Measurements from ENCODE around the gene STBD1. TPM values are rescaled to one million over a fixed set of nuclear protein-coding genes. Genes with fewer than 3 reads are reported as not detected.

The STBD1 gene
- 10 to 100 TPM in 1 of 8 experiments, 1 to 10 TPM in 7; 1.4 to 14.1 (median 3.6) TPM for total RNA-seq

DNA sequence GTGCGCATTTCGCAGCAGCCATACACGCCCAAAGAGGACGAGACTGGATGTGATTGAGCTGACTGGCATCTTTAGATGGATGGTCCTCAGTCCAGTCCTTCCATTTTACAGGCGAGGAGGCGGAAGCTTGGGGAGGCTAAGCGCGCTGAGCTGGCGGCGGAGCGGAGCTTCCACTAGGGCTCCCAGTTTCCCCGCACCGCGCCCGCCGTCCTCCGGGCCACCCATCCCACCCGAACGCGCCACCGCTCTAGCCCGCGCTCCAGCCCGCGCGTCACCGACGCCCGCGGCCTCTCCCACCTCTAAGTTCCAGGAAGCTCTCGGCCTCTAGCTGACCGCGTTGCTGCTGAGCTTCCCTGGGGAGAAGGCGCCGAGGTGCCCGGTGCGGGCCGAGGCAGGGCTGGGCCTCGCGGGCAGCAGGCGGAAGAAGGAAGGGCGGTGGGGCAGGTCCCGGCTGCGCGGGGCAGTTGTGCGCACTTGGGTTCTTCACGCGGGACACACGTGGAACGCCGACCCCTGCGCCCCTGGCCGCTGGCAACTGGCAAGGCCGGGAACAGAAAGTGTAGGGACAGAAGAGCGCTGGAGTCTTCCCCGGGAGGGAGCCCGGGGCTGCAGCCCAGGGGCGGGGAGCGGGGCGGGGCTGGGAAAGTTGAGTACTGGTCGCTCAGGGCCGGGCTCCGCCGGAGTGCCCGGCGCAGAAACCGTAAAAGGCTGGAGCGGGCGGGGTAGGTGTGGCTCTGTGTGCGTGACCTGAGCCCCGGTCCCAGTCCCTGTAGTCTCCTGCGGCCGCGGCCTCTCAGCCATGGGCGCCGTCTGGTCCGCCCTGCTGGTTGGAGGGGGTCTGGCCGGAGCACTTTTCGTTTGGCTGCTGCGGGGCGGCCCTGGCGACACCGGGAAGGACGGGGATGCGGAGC, at the start of gene STBD1:
STBD1 (plus strand) TSS at position 763 of the 911 bp plus-strand sequence; CDS start at position 800, 37 bp downstream.
- ATAC-seq (replicated peaks in 6 of 8): peak; percentile 70 to 89 (median 86)
- 0 to 37% (median 7%) methylated on average over 2 to 8 of the region's 85 CpGs; no CpG with 5 or more reads in 4 of the 10 experiments for WGBS, 10 experiments
- Histone ChIP-seq H3K27ac (peak within 1 kb of the TSS in 1 of 2 donors; percentile 14), H3K4me1 (replicated peaks in 1 of 2) (peaks cover 3 to 15% of the 10 kb centered on the region in 2 donors), H3K4me3 (peak within 1 kb of the TSS; percentile 45 to 56 (median 48))
- in situ Hi-C loops (cut with MboI; ENCODE audit: low pct_unique_long_range_greater_than_20kb in 2 of 9, low sequenced_read_pairs in 9 of 9, unreplicated experiment in 9 of 9): loop anchor here in 1 of 9 experiments (25.0 kb wide), 1 partner anchor 119 kb away; no protein-coding TSS in a partner anchor

DNA sequence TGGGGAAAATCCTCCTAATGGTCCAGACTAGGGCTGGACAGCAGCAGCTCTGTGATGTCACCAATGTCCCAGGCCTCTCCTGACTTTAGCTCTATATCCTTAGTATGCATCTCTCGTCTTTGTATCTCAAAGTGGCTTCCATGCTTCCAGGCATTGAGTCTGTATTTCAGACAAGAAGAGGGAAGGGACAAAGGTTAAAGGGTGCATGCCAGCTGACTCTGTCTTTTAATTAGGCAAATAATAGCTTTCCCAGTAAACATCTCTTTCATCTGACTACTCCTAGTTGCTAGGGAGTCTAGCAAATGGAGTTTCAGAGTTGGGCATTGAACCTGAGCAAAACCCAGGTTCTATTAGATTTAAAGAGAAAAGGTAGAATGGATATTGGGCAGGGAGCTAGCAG, 49.6 kb upstream of the STBD1 start:
- in situ Hi-C loops (cut with MboI; ENCODE audit: low pct_unique_long_range_greater_than_20kb in 2 of 9, low sequenced_read_pairs in 9 of 9, unreplicated experiment in 9 of 9): no loop called here
- WGBS, 10 experiments: 75 to 100% (median 80%) methylated on average over 1 of the region's 1 CpG; no CpG with 5 or more reads in 7 of the 10 experiments
- ATAC-seq (replicated peaks in 6 of 8): no peak
- Histone ChIP-seq H3K4me1 (replicated peaks in 1 of 2) (peaks cover 12 to 16% of the 10 kb centered on the region in 2 donors), H3K27ac (no peak overlapping the region), H3K4me3 (no peak overlapping the region)

DNA sequence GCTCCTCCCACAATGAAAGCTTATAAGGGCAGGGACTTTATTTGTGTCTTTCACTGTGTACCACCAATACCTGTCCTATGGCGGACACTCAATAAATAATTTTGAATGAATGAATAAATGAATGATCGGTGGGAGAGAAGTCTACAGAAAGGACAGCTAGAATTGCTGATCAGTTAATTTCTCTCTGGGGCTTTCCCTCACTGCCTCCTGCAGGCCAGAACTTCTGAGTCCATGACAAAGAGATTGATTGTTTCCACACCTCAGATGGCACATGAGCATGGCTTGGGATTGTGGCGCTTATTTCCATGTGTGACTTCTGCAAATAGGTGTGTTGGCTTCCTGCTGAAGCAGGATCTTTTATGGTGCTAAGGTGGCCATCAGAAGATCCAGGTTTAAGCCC, 48.7 kb upstream of the STBD1 start:
- Histone ChIP-seq H3K4me3 (no peak overlapping the region), H3K4me1 (replicated peaks in 1 of 2) (peaks cover 8 to 12% of the 10 kb centered on the region in 2 donors), H3K27ac (no peak overlapping the region)
- in situ Hi-C loops (cut with MboI; ENCODE audit: low pct_unique_long_range_greater_than_20kb in 2 of 9, low sequenced_read_pairs in 9 of 9, unreplicated experiment in 9 of 9): no loop called here
- ATAC-seq (replicated peaks in 6 of 8): no peak
- WGBS, 10 experiments: 79 to 100% (median 92%) methylated on average over 1 to 3 of the region's 3 CpGs; no CpG with 5 or more reads in 1 of the 10 experiments

DNA sequence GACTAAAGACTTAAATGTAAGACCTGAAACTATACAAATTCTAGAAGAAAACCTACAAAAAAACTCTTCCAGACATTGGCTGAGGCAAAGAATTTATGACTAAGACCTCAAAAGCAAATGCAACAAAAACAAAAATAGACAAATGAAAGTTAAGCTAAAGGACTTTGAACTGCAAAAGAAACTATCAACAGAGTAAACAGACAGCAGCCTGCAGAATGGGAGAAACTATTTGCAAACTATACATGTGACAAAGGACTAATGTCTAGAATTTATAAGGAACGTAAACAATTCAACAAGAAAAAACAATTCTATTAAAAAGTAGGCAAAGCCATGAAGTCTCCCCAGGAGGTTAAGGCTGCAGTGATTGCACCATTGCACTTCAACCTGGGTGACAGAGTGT, 46.0 kb upstream of the STBD1 start:
- Histone ChIP-seq H3K4me1 (replicated peaks in 1 of 2) (peaks cover 8 to 12% of the 10 kb centered on the region in 2 donors), H3K27ac (no peak overlapping the region), H3K4me3 (no peak overlapping the region)
- WGBS, 10 experiments: 0 to 100% (median 80%) methylated on average over 1 of the region's 1 CpG; no CpG with 5 or more reads in 2 of the 10 experiments
- in situ Hi-C loops (cut with MboI; ENCODE audit: low pct_unique_long_range_greater_than_20kb in 2 of 9, low sequenced_read_pairs in 9 of 9, unreplicated experiment in 9 of 9): no loop called here
- ATAC-seq (replicated peaks in 6 of 8): no peak

DNA sequence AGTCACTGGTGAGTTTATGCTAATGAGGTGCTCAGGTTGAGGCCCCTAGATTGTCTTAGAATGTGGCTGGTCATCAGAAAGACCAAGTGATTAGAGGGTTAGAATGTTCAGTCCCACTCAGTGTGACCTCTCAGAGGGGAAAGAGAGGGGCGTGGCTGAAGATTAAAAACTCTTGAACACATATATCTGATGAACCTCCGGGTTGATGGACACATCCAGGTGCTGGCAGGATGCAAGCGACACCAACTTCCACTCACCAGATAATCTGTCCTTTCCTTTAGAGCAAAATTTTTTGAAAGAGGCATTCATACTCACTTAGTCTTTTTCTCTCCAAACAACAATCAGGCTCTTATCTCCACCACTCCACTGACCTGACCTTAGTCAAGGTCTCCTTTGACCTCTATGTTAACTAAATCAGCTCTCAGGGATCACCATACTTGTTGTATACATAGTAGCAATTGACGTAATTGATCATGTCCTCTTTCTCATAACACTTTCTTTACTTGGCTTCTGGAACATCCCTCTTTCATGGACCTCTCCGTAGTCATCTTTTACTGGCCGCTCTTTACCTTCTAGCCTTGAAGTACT, 40.8 kb upstream of the STBD1 start:
- in situ Hi-C loops (cut with MboI; ENCODE audit: low pct_unique_long_range_greater_than_20kb in 2 of 9, low sequenced_read_pairs in 9 of 9, unreplicated experiment in 9 of 9): no loop called here
- WGBS, 10 experiments: 61 to 100% (median 88%) methylated on average over 2 to 6 of the region's 6 CpGs
- Histone ChIP-seq H3K4me1 (replicated peaks in 1 of 2) (no peaks in the 10 kb centered on the region), H3K27ac (no peak overlapping the region), H3K4me3 (no peak overlapping the region)
- ATAC-seq (replicated peaks in 6 of 8): no peak

DNA sequence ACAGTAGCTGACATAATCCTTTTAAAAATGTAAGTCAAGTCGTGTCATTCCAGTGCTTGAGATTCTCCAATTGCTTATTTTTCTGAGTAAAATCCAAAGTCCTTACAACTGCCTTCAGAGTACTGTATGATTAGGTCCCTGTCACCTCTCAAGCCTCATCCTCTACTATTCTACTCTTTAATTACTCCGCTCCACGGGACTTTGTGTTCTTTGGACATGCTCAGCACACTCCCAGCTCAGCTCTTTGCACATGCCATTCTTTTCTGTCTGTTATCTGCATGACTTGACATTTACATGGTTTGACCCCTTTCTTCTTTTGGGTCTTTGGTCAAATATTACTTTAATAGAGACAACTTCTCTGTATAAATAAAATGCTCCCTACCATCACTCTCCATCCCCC, 39.9 kb upstream of the STBD1 start:
- no peak for ATAC-seq (replicated peaks in 6 of 8)
- Histone ChIP-seq H3K4me3 (no peak overlapping the region), H3K27ac (no peak overlapping the region), H3K4me1 (replicated peaks in 1 of 2) (no peaks in the 10 kb centered on the region)
- in situ Hi-C loops (cut with MboI; ENCODE audit: low pct_unique_long_range_greater_than_20kb in 2 of 9, low sequenced_read_pairs in 9 of 9, unreplicated experiment in 9 of 9): no loop called here
- WGBS, 10 experiments: 36 to 92% (median 77%) methylated on average over 1 to 3 of the region's 3 CpGs; no CpG with 5 or more reads in 2 of the 10 experiments

DNA sequence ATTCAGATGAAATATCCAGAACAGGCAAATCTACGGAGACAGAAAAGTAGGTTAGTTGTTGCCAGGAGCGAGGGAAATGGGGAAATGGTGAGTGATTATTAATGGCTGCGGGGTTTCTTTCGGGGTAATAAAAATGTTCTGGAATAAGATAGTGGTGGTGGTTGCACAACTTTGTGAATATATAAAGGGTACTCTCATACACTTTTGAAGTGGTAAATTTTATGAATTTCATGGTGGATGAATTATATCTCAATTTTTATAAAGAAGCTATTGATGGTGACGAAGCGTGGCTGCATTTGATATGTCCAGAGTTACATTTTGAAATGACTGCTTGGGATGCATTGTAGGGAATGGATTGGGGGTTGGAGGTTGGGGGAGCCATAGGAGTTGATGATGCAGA, 38.7 kb upstream of the STBD1 start:
- ATAC-seq (replicated peaks in 6 of 8): no peak
- Histone ChIP-seq H3K4me3 (no peak overlapping the region), H3K4me1 (replicated peaks in 1 of 2) (no peaks in the 10 kb centered on the region), H3K27ac (no peak overlapping the region)
- in situ Hi-C loops (cut with MboI; ENCODE audit: low pct_unique_long_range_greater_than_20kb in 2 of 9, low sequenced_read_pairs in 9 of 9, unreplicated experiment in 9 of 9): no loop called here
- 56 to 100% (median 92%) methylated on average over 2 to 6 of the region's 6 CpGs for WGBS, 10 experiments

DNA sequence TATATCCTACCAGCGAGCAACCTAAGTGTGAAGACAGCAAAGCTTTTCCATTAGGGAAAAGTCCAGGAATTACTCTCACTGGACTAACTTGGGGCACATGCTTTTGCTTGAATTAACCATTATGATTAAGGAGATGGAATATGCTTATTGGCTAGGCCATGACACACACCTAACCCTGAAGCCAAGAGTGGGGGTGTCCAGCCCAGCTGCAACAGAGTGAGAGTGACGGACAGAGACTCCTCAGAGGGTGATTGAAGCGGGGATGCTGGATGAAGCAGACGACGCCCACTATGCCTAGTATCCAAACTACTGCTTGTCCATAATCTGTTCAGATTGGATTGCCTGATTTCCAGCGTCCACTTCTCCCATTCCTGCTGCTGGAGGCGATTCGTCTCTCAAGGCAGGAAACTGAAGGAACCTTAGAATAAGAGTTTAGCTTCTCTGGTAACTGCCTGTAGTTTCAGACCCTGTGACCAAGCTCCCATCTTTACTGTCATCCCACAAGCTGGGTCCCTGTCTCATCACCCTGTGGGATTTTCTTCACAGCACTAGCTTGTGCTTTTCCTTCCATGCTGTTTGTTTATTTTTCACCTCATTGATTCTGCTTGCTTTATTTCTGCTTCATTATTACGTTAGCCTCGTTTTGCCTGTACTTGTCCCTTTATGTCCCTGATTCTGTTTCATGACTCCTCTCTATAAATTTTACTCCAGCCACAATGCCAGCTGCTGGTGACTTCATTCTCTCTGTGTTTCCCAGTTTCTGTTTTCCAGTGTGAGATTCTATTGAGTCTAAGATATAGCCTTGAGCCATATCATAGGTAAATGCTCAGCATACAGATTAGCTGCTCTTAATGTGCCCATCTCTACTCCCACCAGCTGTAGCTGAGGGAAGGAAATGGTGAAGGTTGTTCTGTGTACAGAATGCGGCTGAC, 36.0 kb upstream of the STBD1 start:
- Histone ChIP-seq H3K27ac (no peak overlapping the region), H3K4me1 (replicated peaks in 1 of 2) (no peaks in the 10 kb centered on the region), H3K4me3 (no peak overlapping the region)
- peak in 6 of 8 experiments; percentile 49 to 99 (median 74) for ATAC-seq (replicated peaks in 6 of 8)
- in situ Hi-C loops (cut with MboI; ENCODE audit: low pct_unique_long_range_greater_than_20kb in 2 of 9, low sequenced_read_pairs in 9 of 9, unreplicated experiment in 9 of 9): no loop called here
- WGBS, 10 experiments: 20 to 89% (median 76%) methylated on average over 1 to 11 of the region's 11 CpGs; no CpG with 5 or more reads in 1 of the 10 experiments

DNA sequence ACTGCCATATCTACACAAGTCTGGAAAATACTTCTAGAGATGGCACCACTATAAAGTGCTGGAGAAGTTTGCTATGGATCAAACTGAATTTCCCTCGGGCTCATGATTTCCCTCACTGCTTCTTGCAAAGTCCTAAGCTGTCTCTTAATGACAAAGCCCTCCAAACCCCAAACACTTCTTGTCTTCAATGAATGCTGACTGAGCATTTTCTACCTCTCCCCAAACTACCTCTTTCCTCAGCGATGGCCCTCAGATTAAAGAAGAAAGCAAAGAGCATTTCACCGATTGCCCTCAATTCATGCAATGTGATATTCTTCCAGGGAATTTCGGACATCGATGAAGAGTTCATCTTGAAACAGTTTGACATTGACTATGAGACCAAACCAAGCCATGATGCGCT, 35.3 kb upstream of the STBD1 start:
- no peak overlapping the region for H3K27ac ChIP-seq
- H3K4me1 ChIP-seq (replicated peaks in 1 of 2): no peaks in the 10 kb centered on the region
- WGBS, 10 experiments: 65 to 100% (median 94%) methylated on average over 2 to 6 of the region's 6 CpGs
- in situ Hi-C loops (cut with MboI; ENCODE audit: low pct_unique_long_range_greater_than_20kb in 2 of 9, low sequenced_read_pairs in 9 of 9, unreplicated experiment in 9 of 9): no loop called here
- ATAC-seq (replicated peaks in 6 of 8): no peak
- no peak overlapping the region for H3K4me3 ChIP-seq

DNA sequence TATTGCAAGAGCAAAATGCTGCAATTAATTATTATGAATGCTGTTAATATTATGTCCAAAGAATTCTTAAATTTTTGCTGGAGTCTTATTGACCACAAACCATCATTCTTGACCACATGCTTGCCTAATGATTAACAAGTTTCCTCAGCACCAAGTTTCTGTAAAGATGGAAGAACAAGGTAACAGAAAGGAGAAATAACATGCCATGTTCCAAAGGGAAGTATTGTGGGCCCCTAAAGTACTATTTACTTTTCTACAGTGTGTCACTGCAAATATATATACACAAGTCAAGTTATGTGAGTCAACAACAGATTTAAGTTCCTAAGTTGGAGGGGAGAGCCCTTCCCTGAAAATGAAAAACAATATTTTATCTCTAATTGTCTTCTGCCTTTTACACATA, 34.5 kb upstream of the STBD1 start:
- H3K27ac ChIP-seq: no peak overlapping the region
- no peaks in the 10 kb centered on the region for H3K4me1 ChIP-seq (replicated peaks in 1 of 2)
- no peak for ATAC-seq (replicated peaks in 6 of 8)
- in situ Hi-C loops (cut with MboI; ENCODE audit: low pct_unique_long_range_greater_than_20kb in 2 of 9, low sequenced_read_pairs in 9 of 9, unreplicated experiment in 9 of 9): no loop called here
- H3K4me3 ChIP-seq: no peak overlapping the region

DNA sequence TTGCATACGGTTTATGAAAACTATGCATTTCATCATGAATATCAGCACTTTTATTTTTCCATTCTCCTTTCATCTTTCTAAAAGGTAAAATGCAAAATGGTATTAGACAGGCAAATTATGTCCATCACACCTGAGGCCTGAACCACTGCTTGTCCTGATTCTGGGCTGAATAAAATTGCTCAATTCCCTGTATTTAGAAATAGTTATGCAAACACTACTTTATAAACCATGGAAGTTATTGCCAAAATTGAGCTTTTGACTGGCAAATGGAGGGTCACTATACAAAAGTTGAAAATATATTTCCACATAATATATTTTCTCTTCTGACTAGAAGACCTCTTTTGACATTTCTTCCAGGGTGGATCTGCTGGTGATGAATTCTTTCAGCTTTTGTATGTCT, 34.0 kb upstream of the STBD1 start:
- Histone ChIP-seq H3K4me3 (no peak overlapping the region), H3K27ac (no peak overlapping the region), H3K4me1 (replicated peaks in 1 of 2) (no peaks in the 10 kb centered on the region)
- 0 to 100% (median 43%) methylated on average over 1 of the region's 1 CpG; no CpG with 5 or more reads in 2 of the 10 experiments for WGBS, 10 experiments
- in situ Hi-C loops (cut with MboI; ENCODE audit: low pct_unique_long_range_greater_than_20kb in 2 of 9, low sequenced_read_pairs in 9 of 9, unreplicated experiment in 9 of 9): no loop called here
- no peak for ATAC-seq (replicated peaks in 6 of 8)

DNA sequence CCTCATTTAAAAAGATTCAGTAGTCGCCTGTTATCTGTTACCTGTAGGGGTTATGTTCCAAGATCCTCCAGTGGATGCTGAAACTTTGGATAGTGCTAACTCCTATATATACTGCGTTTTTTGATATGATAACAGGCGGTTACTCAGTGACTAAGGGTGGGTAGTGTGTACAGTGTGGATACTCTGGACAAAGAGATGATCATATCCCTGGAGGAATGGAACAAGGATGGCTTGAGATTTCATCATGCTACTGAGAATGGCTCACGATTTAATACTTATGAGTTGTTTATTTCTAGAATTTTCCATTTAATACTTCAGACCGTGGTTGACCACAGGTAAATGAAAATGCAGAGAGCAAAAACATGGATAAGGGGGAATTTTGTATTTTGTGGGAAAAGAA, 33.5 kb upstream of the STBD1 start:
- no peak overlapping the region for H3K4me3 ChIP-seq
- no peak overlapping the region for H3K27ac ChIP-seq
- no peaks in the 10 kb centered on the region for H3K4me1 ChIP-seq (replicated peaks in 1 of 2)
- WGBS, 10 experiments: 10 to 100% (median 67%) methylated on average over 1 to 4 of the region's 5 CpGs
- ATAC-seq (replicated peaks in 6 of 8): peak in 1 of 8 experiments; percentile 17
- in situ Hi-C loops (cut with MboI; ENCODE audit: low pct_unique_long_range_greater_than_20kb in 2 of 9, low sequenced_read_pairs in 9 of 9, unreplicated experiment in 9 of 9): no loop called here

Measured in motor neuron (in vitro differentiated cells).